ENCODE data around the gene EVI5L. TPM values are rescaled to one million over a fixed set of nuclear protein-coding genes. Genes with fewer than 3 reads are reported as not detected.

EVI5L gene
- total RNA-seq, 1 experiment from 2014 or later = 29.5 TPM

GRCh38 chr19:7787602-7788177, 42.3 kb upstream of the EVI5L start:
- Histone ChIP-seq H2AFZ (ENCODE audit: low read length) (no peak overlapping the region), H3K9ac (ENCODE audit: low read length) (no peak overlapping the region), H3K9me3 (ENCODE audit: low read length) (no peaks in the 10 kb centered on the region), H3K36me3 (ENCODE audit: low read depth, low read length) (no peaks in the 10 kb centered on the region), H3K27ac (ENCODE audit: low read length) (no peak overlapping the region), H3K9me2 (replicated peaks; ENCODE audit: low read length) (no peaks in the 10 kb centered on the region), H3K4me2 (ENCODE audit: low read length) (no peak overlapping the region), H3K79me2 (ENCODE audit: low read length) (no peaks in the 10 kb centered on the region), H3K27me3 (ENCODE audit: low read length) (peaks cover 6% of the 10 kb centered on the region; the same call in 1 of the 2 replicates), H3K4me1 (ENCODE audit: insufficient read depth, low read length) (peaks cover 17% of the 10 kb centered on the region), H4K20me1 (ENCODE audit: low read length) (no peaks in the 10 kb centered on the region), H3K4me3 (ENCODE audit: low read length) (no peak overlapping the region), H3F3A (ENCODE audit: low read length, unreplicated experiment) (no peaks in the 10 kb centered on the region)
- TF ChIP-seq CTCF (conservative IDR thresholded peaks at IDR 0.05; ENCODE audit: low read depth, low read length) (no peak), EZH2phosphoT487 (IDR thresholded peaks at IDR 0.05; ENCODE audit: borderline replicate concordance, low read length) (no peak)
- ChIA-PET POLR2A (ENCODE audit: unreplicated experiment) (no interaction called here), CTCF (no interaction called here)
- no TSS peak for BruUV-seq (replicated peaks)
- intact Hi-C loops (cut with micrococcal nuclease) = no loop called here
- DNase-seq (no peak), ATAC-seq (no peak)

- TF ChIP-seq EZH2phosphoT487 (IDR thresholded peaks at IDR 0.05; ENCODE audit: borderline replicate concordance, low read length) (no peak), CTCF (conservative IDR thresholded peaks at IDR 0.05; ENCODE audit: low read depth, low read length) (no peak), EZH2 (IDR thresholded peaks at IDR 0.05; ENCODE audit: low read length, unreplicated experiment) (no peak)
- intact Hi-C loops (cut with micrococcal nuclease) = no loop called here
- DNase-seq (no peak), ATAC-seq (no peak)
- CTCF ChIA-PET = interaction anchor here (0.6 kb wide), 1 partner anchor 390 kb away, joined by 6 read pairs; no protein-coding TSS in a partner anchor
- H3K9ac ChIP-seq (ENCODE audit: low read length) = no peak overlapping the region
- H3K4me3 ChIP-seq (ENCODE audit: low read length) = no peak overlapping the region
- H3F3A ChIP-seq (ENCODE audit: low read length, unreplicated experiment) = no peaks in the 10 kb centered on the region
- POLR2A ChIA-PET (ENCODE audit: unreplicated experiment) = no interaction called here
- no peaks in the 10 kb centered on the region for H3K36me3 ChIP-seq (ENCODE audit: low read depth, low read length)
- H3K27me3 ChIP-seq (ENCODE audit: low read length) = peaks cover 6% of the 10 kb centered on the region; the same call in 1 of the 2 replicates
- no peaks in the 10 kb centered on the region for H3K9me2 ChIP-seq (replicated peaks; ENCODE audit: low read length)
- no peak overlapping the region for H3K27ac ChIP-seq (ENCODE audit: low read length)
- no peaks in the 10 kb centered on the region for H3K79me2 ChIP-seq (ENCODE audit: low read length)
- no peak overlapping the region for H2AFZ ChIP-seq (ENCODE audit: low read length)
- H3K4me2 ChIP-seq (ENCODE audit: low read length) = no peak overlapping the region
- no peaks in the 10 kb centered on the region for H4K20me1 ChIP-seq (ENCODE audit: low read length)
- no peaks in the 10 kb centered on the region for H3K9me3 ChIP-seq (ENCODE audit: low read length)
- BruUV-seq (replicated peaks) = no TSS peak
- H3K4me1 ChIP-seq (ENCODE audit: insufficient read depth, low read length) = peaks cover 17% of the 10 kb centered on the region
Measured at GRCh38 chr19:7788178-7788932, 41.7 kb upstream of the EVI5L start.

GRCh38 chr19:7788933-7789323, 41.1 kb upstream of the EVI5L start:
- no peaks in the 10 kb centered on the region for H3K36me3 ChIP-seq (ENCODE audit: low read depth, low read length)
- no peak overlapping the region for H3K9ac ChIP-seq (ENCODE audit: low read length)
- no peak overlapping the region for H3K4me2 ChIP-seq (ENCODE audit: low read length)
- H2AFZ ChIP-seq (ENCODE audit: low read length) = no peak overlapping the region
- POLR2A ChIA-PET (ENCODE audit: unreplicated experiment) = no interaction called here
- H4K20me1 ChIP-seq (ENCODE audit: low read length) = no peaks in the 10 kb centered on the region
- H3K79me2 ChIP-seq (ENCODE audit: low read length) = no peaks in the 10 kb centered on the region
- BruUV-seq (replicated peaks) = no TSS peak
- H3K4me1 ChIP-seq (ENCODE audit: insufficient read depth, low read length) = peaks cover 13% of the 10 kb centered on the region
- H3K27me3 ChIP-seq (ENCODE audit: low read length) = peaks cover 6% of the 10 kb centered on the region; the same call in 1 of the 2 replicates
- CTCF ChIA-PET = interaction anchor here (0.6 kb wide), 1 partner anchor 390 kb away, joined by 6 read pairs; no protein-coding TSS in a partner anchor
- no peak for ATAC-seq
- H3K4me3 ChIP-seq (ENCODE audit: low read length) = no peak overlapping the region
- H3F3A ChIP-seq (ENCODE audit: low read length, unreplicated experiment) = no peaks in the 10 kb centered on the region
- TF ChIP-seq CTCF (conservative IDR thresholded peaks at IDR 0.05; ENCODE audit: low read depth, low read length) = no peak
- TF ChIP-seq EZH2phosphoT487 (IDR thresholded peaks at IDR 0.05; ENCODE audit: borderline replicate concordance, low read length) = no peak
- no peak for TF ChIP-seq EZH2 (IDR thresholded peaks at IDR 0.05; ENCODE audit: low read length, unreplicated experiment)
- DNase-seq = no peak
- intact Hi-C loops (cut with micrococcal nuclease) = no loop called here
- no peaks in the 10 kb centered on the region for H3K9me2 ChIP-seq (replicated peaks; ENCODE audit: low read length)
- no peaks in the 10 kb centered on the region for H3K9me3 ChIP-seq (ENCODE audit: low read length)
- no peak overlapping the region for H3K27ac ChIP-seq (ENCODE audit: low read length)
